HCT116 (cell line): ENCODE results near the gene DISP2. TPM values are rescaled to one million over a fixed set of nuclear protein-coding genes. Genes with fewer than 3 reads are reported as not detected.

Experiments
- ATAC-seq: fragments of 200-7000 bp; cut with Tn5 transposase; 2 replicates; pipeline ENCODE4 v1.9.1; 2020; ENCODE audit warnings: mild to moderate bottlenecking, moderate library complexity
- BruUV-seq: library from RNA; stranded (reverse); fragments of 400-500 nt; replicated peaks from 2 replicates; lab custom pipeline; 2021; lab: Mats Ljungman, UMichigan
- CTCF ChIA-PET: fragments of 300-600 bp; sonication (Branson Sonifier 250); formaldehyde crosslinking; loops from one replicate; lab custom pipeline; 2021; ENCODE audit warnings: antibody characterized with exemption; lab: Charles Lee
- POLR2A ChIA-PET: fragments of 300-600, 350-600 bp; sonication (Branson Sonifier 250); formaldehyde crosslinking; loops from one replicate; lab custom pipeline; 2021; ENCODE audit warnings: antibody characterized with exemption; lab: Charles Lee
- RAD21 ChIA-PET, 2 experiments: fragments of 300-600 bp; sonication (Branson Sonifier 250); formaldehyde crosslinking; loops; one replicate each; lab custom pipeline; 2023; ENCODE audit warnings: low total read pairs in 2 of 2; ENCODE audit not compliant: uncharacterized antibody in 2 of 2, unreplicated experiment in 2 of 2, low non-redundant PET in 1 of 2; lab: Charles Lee
- DNase-seq: peaks from one replicate; pipeline ENCODE4 v3.0.0-alpha.2; 2010; ENCODE audit warnings: low read depth, low spot score
- H2AFZ ChIP-seq: fragments of 200-600 bp; shearing (Covaris generic), sonication (generic); 2 replicates; pipeline ENCODE4 v1.6.1; 2017; ENCODE audit warnings: low read depth, mixed run types, mixed read lengths, antibody characterized with exemption, low read length; ENCODE audit not compliant: poor library complexity, severe bottlenecking
- H3K27ac ChIP-seq: 2 replicates; pipeline ENCODE4 v1.5.1; 2012; ENCODE audit warnings: low read depth, low read length
- H3K27me3 ChIP-seq: fragments of 200-600 bp; sonication (generic); 2 replicates; pipeline ENCODE4 v1.6.1; 2016; ENCODE audit warnings: mixed run types, low read length, mixed read lengths; ENCODE audit not compliant: insufficient read depth
- H3K36me3 ChIP-seq, 2 experiments: fragments of 200-500 bp in 1 of 2; fragments of 200-600 bp in 1 of 2; sonication (Bioruptor generic) in 1 of 2; sonication (generic) in 1 of 2; 2 replicates each; pipeline versions ENCODE4 v1.5.1 to v1.6.1; 2014 to 2016; ENCODE audit warnings: low read length in 2 of 2, inconsistent platforms in 1 of 2, mixed read lengths in 1 of 2, mixed run types in 1 of 2; ENCODE audit not compliant: insufficient read depth in 2 of 2, control insufficient read depth in 1 of 2
- H3K4me1 ChIP-seq, 2 experiments: fragments of 200-600 bp in 1 of 2; sonication (generic) in 1 of 2; 2 replicates each; pipeline versions ENCODE4 v1.5.1 to v1.6.1; 2012 to 2017; ENCODE audit warnings: low read length in 2 of 2, inconsistent platforms in 1 of 2, mild to moderate bottlenecking in 1 of 2, mixed read lengths in 1 of 2, mixed run types in 1 of 2, moderate library complexity in 1 of 2; ENCODE audit not compliant: insufficient read depth in 2 of 2, control insufficient read depth in 1 of 2
- H3K4me2 ChIP-seq: fragments of 200-600 bp; sonication (generic); 2 replicates; pipeline ENCODE4 v1.6.1; 2017; ENCODE audit warnings: mixed run types, low read length, mixed read lengths
- H3K4me3 ChIP-seq, 2 experiments: fragments of 200-600 bp in 1 of 2; sonication (generic) in 1 of 2; replicated peaks in 1 of 2; 2 replicates each; pipeline ENCODE4 v1.5.1; 2011 to 2016; ENCODE audit warnings: low read length in 2 of 2, control low read depth in 1 of 2, low read depth in 1 of 2, mild to moderate bottlenecking in 1 of 2, mixed read lengths in 1 of 2, mixed run types in 1 of 2
- H3K79me2 ChIP-seq: fragments of 200-600 bp; sonication (generic); 2 replicates; pipeline ENCODE4 v1.6.1; 2017; ENCODE audit warnings: mild to moderate bottlenecking, mixed run types, low read length, moderate library complexity, mixed read lengths; ENCODE audit not compliant: insufficient read depth
- H3K9ac ChIP-seq: fragments of 200-600 bp; sonication (generic); 2 replicates; pipeline ENCODE4 v1.6.1; 2016; ENCODE audit warnings: low read length, mixed read lengths
- H3K9me2 ChIP-seq: fragments of 200-600 bp; sonication (generic), shearing (Covaris generic); 2 replicates; pipeline ENCODE4 v1.6.1; 2017; ENCODE audit warnings: mixed run types, mild to moderate bottlenecking, moderate library complexity; ENCODE audit not compliant: insufficient read depth
- H3K9me3 ChIP-seq, 2 experiments: fragments of 200-500 bp in 1 of 2; fragments of 200-600 bp in 1 of 2; sonication (Bioruptor generic) in 1 of 2; sonication (generic) in 1 of 2; 2 replicates each; pipeline ENCODE4 v1.6.1; 2014 to 2017; ENCODE audit warnings: low read length in 2 of 2, mixed read lengths in 2 of 2, inconsistent platforms in 1 of 2, low read depth in 1 of 2, mild to moderate bottlenecking in 1 of 2, mixed run types in 1 of 2, moderate library complexity in 1 of 2; ENCODE audit not compliant: control insufficient read depth in 1 of 2, insufficient read depth in 1 of 2
- H4K20me1 ChIP-seq: fragments of 200-600 bp; sonication (generic), shearing (Covaris generic); 2 replicates; pipeline ENCODE4 v1.6.1; 2017; ENCODE audit warnings: mixed run types, mild to moderate bottlenecking, moderate library complexity; ENCODE audit not compliant: insufficient read depth
- CEBPB ChIP-seq: IDR thresholded peaks from 2 replicates; pipeline ENCODE4 v1.6.1; 2012; ENCODE audit warnings: low read depth
- EGR1 ChIP-seq: IDR thresholded peaks from 2 replicates; pipeline ENCODE4 v1.6.1; 2012; ENCODE audit warnings: low read depth
- ELF1 ChIP-seq: IDR thresholded peaks from 2 replicates; pipeline ENCODE4 v1.6.1; 2012; ENCODE audit warnings: low read depth, borderline replicate concordance
- EZH2phosphoT487 ChIP-seq: fragments of 200-600 bp; IDR thresholded peaks from 2 replicates; pipeline ENCODE4 v1.6.1; 2018; ENCODE audit warnings: antibody characterized with exemption, borderline replicate concordance
- FOSL1 ChIP-seq: IDR thresholded peaks from 2 replicates; pipeline ENCODE4 v1.6.1; 2012; ENCODE audit warnings: low read depth
- JUND ChIP-seq: IDR thresholded peaks from 2 replicates; pipeline ENCODE4 v1.6.1; 2012
- POLR2A ChIP-seq: IDR thresholded peaks from 2 replicates; pipeline ENCODE4 v1.7.0; 2011; ENCODE audit warnings: borderline replicate concordance; ENCODE audit not compliant: insufficient read depth, insufficient read length; ENCODE audit errors: extremely low read depth
- RAD21 ChIP-seq: IDR thresholded peaks from 2 replicates; pipeline ENCODE4 v1.6.1; 2012; ENCODE audit warnings: low read depth, mild to moderate bottlenecking
- SP1 ChIP-seq: IDR thresholded peaks from 2 replicates; pipeline ENCODE4 v1.6.1; 2012; ENCODE audit warnings: low read depth
- SRF ChIP-seq: IDR thresholded peaks from 2 replicates; pipeline ENCODE4 v1.6.1; 2012; ENCODE audit warnings: low read depth
- TCF7L2 ChIP-seq: IDR thresholded peaks from 2 replicates; pipeline ENCODE4 v1.7.0; 2011; ENCODE audit warnings: borderline replicate concordance, inconsistent platforms; ENCODE audit not compliant: insufficient read depth, insufficient read length; ENCODE audit errors: extremely low read depth
- YY1 ChIP-seq: IDR thresholded peaks from 2 replicates; pipeline ENCODE4 v1.6.1; 2011; ENCODE audit warnings: low read length, low read depth, moderate library complexity, mild to moderate bottlenecking; ENCODE audit not compliant: insufficient replicate concordance; ENCODE audit errors: extremely low read depth
- ZFX ChIP-seq: fragments of 450-650 bp; IDR thresholded peaks from 2 replicates; pipeline ENCODE4 v1.6.1; 2017
- ZNF274 ChIP-seq: fragments of 200-500 bp; sonication (Bioruptor generic); IDR thresholded peaks from 2 replicates; pipeline ENCODE4 v1.6.1; 2014; ENCODE audit warnings: mild to moderate bottlenecking, low read depth, low read length, inconsistent platforms
- intact Hi-C: fragments of 100-400 bp; cut with micrococcal nuclease; formaldehyde crosslinking; loops from 2 replicates; pipeline ENCODE4 v1.10.0; 2022
- total RNA-seq: library from RNA; stranded (reverse); gene quantifications from one replicate; pipeline ENCODE4 v1.2.1, GENCODE V29; 2021; ENCODE audit not compliant: unreplicated experiment
- TF ChIP-seq, protein P1 (sequence below): IDR thresholded peaks from 2 replicates; pipeline ENCODE4 v1.6.1; 2012
- TF ChIP-seq, protein P2 (sequence below): IDR thresholded peaks from 2 replicates; pipeline ENCODE4 v1.6.1; 2011; ENCODE audit warnings: mild to moderate bottlenecking, low read length, moderate library complexity; ENCODE audit not compliant: insufficient replicate concordance; ENCODE audit errors: extremely low read depth

Gene DISP2
- total RNA-seq, 1 experiment from 2014 or later = 3.3 TPM

- Histone ChIP-seq H3K27me3 (no peaks in the 10 kb centered on the region), H3K4me2 (no peak overlapping the region), H3K36me3 (peaks cover 0 to 7% of the 10 kb centered on the region in 2 experiments; a peak in 1 of 4 replicates), H3K9me2 (no peaks in the 10 kb centered on the region), H3K9me3 (no peaks in the 10 kb centered on the region), H3K4me1 (peaks cover 38 to 47% of the 10 kb centered on the region in 2 experiments), H2AFZ (no peak overlapping the region), H3K27ac (no peak overlapping the region), H3K4me3 (no peak overlapping the region), H3K9ac (no peak overlapping the region), H3K79me2 (peaks cover 5% of the 10 kb centered on the region; the same call in 1 of the 2 replicates), H4K20me1 (no peaks in the 10 kb centered on the region)
- no peak for ATAC-seq
- BruUV-seq = no TSS peak
- ChIA-PET POLR2A (no interaction called here), CTCF (interaction anchor here (4.8 to 5.2 kb wide), 3 partner anchors 9 to 58 kb away, joined by 44 to 55 read pairs (median 44); partner anchors contain the start of gene INAFM2), RAD21 (no interaction called here)
- DNase-seq = no peak
- intact Hi-C loops = no loop called here
- TF ChIP-seq JUND (no peak), SP1 (no peak), FOSL1 (no peak)
These were observed 21.3 kb upstream of the DISP2 start for GRCh38 chr15:40336744-40337122.

- H4K20me1 ChIP-seq = no peaks in the 10 kb centered on the region
- peak overlapping the region; percentile 87 for H3K4me2 ChIP-seq
- H3K36me3 ChIP-seq = peaks cover 0 to 7% of the 10 kb centered on the region in 2 experiments; a peak in 1 of 4 replicates
- ChIA-PET POLR2A (interaction anchor here (1.1 to 3.4 kb wide), 3 partner anchors 11 to 56 kb away, joined by 3 to 11 read pairs (median 6); partner anchors contain the start of gene INAFM2), RAD21 (interaction anchor here in 1 of 2 experiments (0.8 to 1.0 kb wide), 2 partner anchors 23 to 48 kb away, joined by 3 read pairs; no protein-coding TSS in a partner anchor), CTCF (interaction anchor here (0.8 to 5.2 kb wide), 13 partner anchors 10 to 84 kb away, joined by 3 to 55 read pairs (median 9); partner anchors contain the start of genes ANKRD63, INAFM2, IVD and KNSTRN)
- H3K27ac ChIP-seq = peak overlapping the region; percentile 92; the same call in 1 of the 2 replicates
- peaks cover 5% of the 10 kb centered on the region; the same call in 1 of the 2 replicates for H3K79me2 ChIP-seq
- peak overlapping the region; percentile 76 for H3K9ac ChIP-seq
- ATAC-seq (no peak), DNase-seq (no peak)
- no TSS peak for BruUV-seq
- peaks cover 41 to 53% of the 10 kb centered on the region in 2 experiments for H3K4me1 ChIP-seq
- H3K27me3 ChIP-seq = no peaks in the 10 kb centered on the region
- no peak overlapping the region for H2AFZ ChIP-seq
- no peaks in the 10 kb centered on the region for H3K9me3 ChIP-seq
- no peak overlapping the region for H3K4me3 ChIP-seq
- intact Hi-C loops = no loop called here
- TF ChIP-seq EZH2phosphoT487 (no peak), ZNF274 (no peak), YY1 (no peak), EGR1 (no peak), POLR2A (no peak), TCF7L2 (no peak), FOSL1 (no peak), SP1 (no peak), ZFX (no peak), RAD21 (no peak), CEBPB (no peak), JUND (no peak), SRF (no peak), ELF1 (no peak)
- TF ChIP-seq, protein P1, sequence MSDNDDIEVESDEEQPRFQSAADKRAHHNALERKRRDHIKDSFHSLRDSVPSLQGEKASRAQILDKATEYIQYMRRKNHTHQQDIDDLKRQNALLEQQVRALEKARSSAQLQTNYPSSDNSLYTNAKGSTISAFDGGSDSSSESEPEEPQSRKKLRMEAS = no peak
- TF ChIP-seq, protein P2, sequence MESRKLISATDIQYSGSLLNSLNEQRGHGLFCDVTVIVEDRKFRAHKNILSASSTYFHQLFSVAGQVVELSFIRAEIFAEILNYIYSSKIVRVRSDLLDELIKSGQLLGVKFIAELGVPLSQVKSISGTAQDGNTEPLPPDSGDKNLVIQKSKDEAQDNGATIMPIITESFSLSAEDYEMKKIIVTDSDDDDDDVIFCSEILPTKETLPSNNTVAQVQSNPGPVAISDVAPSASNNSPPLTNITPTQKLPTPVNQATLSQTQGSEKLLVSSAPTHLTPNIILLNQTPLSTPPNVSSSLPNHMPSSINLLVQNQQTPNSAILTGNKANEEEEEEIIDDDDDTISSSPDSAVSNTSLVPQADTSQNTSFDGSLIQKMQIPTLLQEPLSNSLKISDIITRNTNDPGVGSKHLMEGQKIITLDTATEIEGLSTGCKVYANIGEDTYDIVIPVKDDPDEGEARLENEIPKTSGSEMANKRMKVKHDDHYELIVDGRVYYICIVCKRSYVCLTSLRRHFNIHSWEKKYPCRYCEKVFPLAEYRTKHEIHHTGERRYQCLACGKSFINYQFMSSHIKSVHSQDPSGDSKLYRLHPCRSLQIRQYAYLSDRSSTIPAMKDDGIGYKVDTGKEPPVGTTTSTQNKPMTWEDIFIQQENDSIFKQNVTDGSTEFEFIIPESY = no peak
- H3K9me2 ChIP-seq = no peaks in the 10 kb centered on the region
These were observed 20.4 kb upstream of the DISP2 start for GRCh38 chr15:40337597-40337996.
